GM10248 (cell line): Measurements from ENCODE around the gene NELFE.

Experiments used
- CTCF ChIA-PET: fragments of 300-600 bp; sonication (Branson Sonifier 250); formaldehyde crosslinking; extraction: SDS; loops from one replicate; lab custom pipeline; 2021; ENCODE audit warnings: antibody characterized with exemption; lab: Yijun Ruan, JAX
- POLR2A ChIA-PET: fragments of 350-650 bp; sonication (Branson Sonifier 250); formaldehyde crosslinking; extraction: SDS; loops from one replicate; lab custom pipeline; 2020; ENCODE audit warnings: antibody characterized with exemption; lab: Yijun Ruan, JAX
- DNase-seq: peaks from one replicate; pipeline ENCODE4 v3.0.0; 2012; ENCODE audit errors: extremely low spot score
- CTCF ChIP-seq: IDR thresholded peaks from 2 replicates; pipeline ENCODE4 v1.5.1; 2012; ENCODE audit warnings: mild to moderate bottlenecking, low read depth; ENCODE audit errors: extremely low read depth, missing control alignments, control extremely low read depth

Gene NELFE

GRCh38 chr6:31948753-31949413 is 9.9 kb downstream of the NELFE start:
- POLR2A ChIA-PET, result no interaction called here
- CTCF ChIA-PET, result interaction anchor here (1.3 kb wide), 1 partner anchor 28 kb away, joined by 4 read pairs; no protein-coding TSS in a partner anchor
- TF ChIP-seq CTCF, result no peak
- DNase-seq, result no peak

- ChIA-PET CTCF (interaction anchor here (1.3 kb wide), 1 partner anchor 27 kb away, joined by 4 read pairs; no protein-coding TSS in a partner anchor), POLR2A (no interaction called here)
- TF ChIP-seq CTCF, result no peak
- DNase-seq, result no peak
Observed at GRCh38 chr6:31948306-31948705, 10.5 kb downstream of the NELFE start.

- CTCF ChIA-PET, result interaction anchor here (1.3 kb wide), 1 partner anchor 27 kb away, joined by 4 read pairs; no protein-coding TSS in a partner anchor
- no peak for DNase-seq
- TF ChIP-seq CTCF, result no peak
- POLR2A ChIA-PET, result no interaction called here
Observed at GRCh38 chr6:31947864-31948263, 10.9 kb downstream of the NELFE start.

- ChIA-PET POLR2A (no interaction called here), CTCF (no interaction called here)
- DNase-seq, result no peak
- no peak for TF ChIP-seq CTCF
Observed at GRCh38 chr6:31947070-31947675, 11.6 kb downstream of the NELFE start.

- DNase-seq, result no peak
- ChIA-PET POLR2A (no interaction called here), CTCF (interaction anchor here (1.2 kb wide), 3 partner anchors 11 to 348 kb away, joined by 3 to 5 read pairs (median 3); no protein-coding TSS in a partner anchor)
- TF ChIP-seq CTCF, result no peak
Observed at GRCh38 chr6:31946370-31946885, 12.3 kb downstream of the NELFE start.

- ChIA-PET CTCF (interaction anchor here (1.2 kb wide), 3 partner anchors 12 to 347 kb away, joined by 3 to 5 read pairs (median 3); no protein-coding TSS in a partner anchor), POLR2A (no interaction called here)
- DNase-seq, result no peak
- no peak for TF ChIP-seq CTCF
Observed at GRCh38 chr6:31945507-31946369, 13.0 kb downstream of the NELFE start, which contains the start of gene CFB. Gene CFB (plus strand): TSS chr6:31946095. CDS start chr6:31946222, 127 bp downstream.
